MM.1S (cell line): ENCODE measurements around the gene FHL5.

ENCODE experiments used
- DNase-seq: peaks from one replicate; pipeline ENCODE4 v3.0.0-alpha.2; 2015
- H2AFZ ChIP-seq: fragments of 300-600 bp; sonication (generic); 2 replicates; pipeline ENCODE4 v1.6.0; 2016; ENCODE audit warnings: antibody characterized with exemption, low read length
- H3F3A ChIP-seq: fragments of 300-600 bp; sonication (generic); 2 replicates; pipeline ENCODE4 v1.6.1; 2016; ENCODE audit warnings: mild to moderate bottlenecking, antibody characterized with exemption, low read length, moderate library complexity, mixed read lengths; ENCODE audit not compliant: insufficient read depth
- H3K27ac ChIP-seq: fragments of 300-600 bp; sonication (generic); 2 replicates; pipeline ENCODE4 v1.5.1; 2016; ENCODE audit warnings: mild to moderate bottlenecking, low read length
- H3K27me3 ChIP-seq: fragments of 300-600 bp; sonication (generic); replicated peaks from 2 replicates; pipeline ENCODE4 v1.6.0; 2016; ENCODE audit warnings: low read length; ENCODE audit not compliant: insufficient read depth
- H3K36me3 ChIP-seq: fragments of 300-600 bp; sonication (generic); replicated peaks from 2 replicates; pipeline ENCODE4 v1.6.1; 2016; ENCODE audit warnings: mild to moderate bottlenecking, low read length, mixed read lengths; ENCODE audit not compliant: insufficient read depth
- H3K4me1 ChIP-seq: fragments of 300-600 bp; sonication (generic); 2 replicates; pipeline ENCODE4 v1.6.1; 2016; ENCODE audit warnings: low read length, mixed read lengths
- H3K4me2 ChIP-seq: fragments of 300-600 bp; sonication (generic); 2 replicates; pipeline ENCODE4 v1.6.0; 2016; ENCODE audit warnings: low read depth, low read length
- H3K4me3 ChIP-seq: fragments of 300-600 bp; sonication (generic); 2 replicates; pipeline ENCODE4 v1.5.1; 2016; ENCODE audit warnings: low read length, mixed read lengths
- H3K79me2 ChIP-seq: fragments of 300-600 bp; sonication (generic); 2 replicates; pipeline ENCODE4 v1.6.1; 2016; ENCODE audit warnings: mixed run types, low read length, mixed read lengths
- H3K9ac ChIP-seq: fragments of 300-600 bp; sonication (generic); 2 replicates; pipeline ENCODE4 v1.6.1; 2016; ENCODE audit warnings: low read length, mixed read lengths
- H3K9me2 ChIP-seq: fragments of 300-600 bp; sonication (generic); replicated peaks from 2 replicates; pipeline ENCODE4 v1.6.1; 2016; ENCODE audit warnings: mild to moderate bottlenecking, low read length, mixed read lengths; ENCODE audit not compliant: insufficient read depth
- H3K9me3 ChIP-seq: fragments of 300-600 bp; sonication (generic); replicated peaks from 2 replicates; pipeline ENCODE4 v1.6.1; 2016; ENCODE audit warnings: mild to moderate bottlenecking, low read length, mixed read lengths; ENCODE audit not compliant: insufficient read depth
- H4K20me1 ChIP-seq: fragments of 300-600 bp; sonication (generic); 2 replicates; pipeline ENCODE4 v1.6.1; 2016; ENCODE audit warnings: mild to moderate bottlenecking, low read length, moderate library complexity, mixed read lengths; ENCODE audit not compliant: insufficient read depth
- CTCF ChIP-seq: fragments of 300-600 bp; sonication (generic); IDR thresholded peaks from 2 replicates; pipeline ENCODE4 v1.5.1; 2016; ENCODE audit warnings: antibody characterized with exemption, low read length, mixed read lengths
- EZH2 ChIP-seq: fragments of 300-600 bp; sonication (generic); optimal IDR thresholded peaks from 2 replicates; pipeline ENCODE3; 2017; ENCODE audit warnings: low read depth, mild to moderate bottlenecking, antibody characterized with exemption, low read length, mixed read lengths
- EZH2phosphoT487 ChIP-seq: fragments of 300-600 bp; sonication (generic); IDR thresholded peaks from 2 replicates; pipeline ENCODE4 v1.6.1; 2018; ENCODE audit warnings: antibody characterized with exemption, low read length

The FHL5 gene

GRCh38 chr6:96659084-96659845 lies 96.3 kb downstream of the FHL5 start:
- peak overlapping the region; percentile 60; the same call in 1 of the 2 replicates for H3K27ac ChIP-seq
- no peak overlapping the region; the same call in 1 of the 2 replicates for H3K9ac ChIP-seq
- peaks cover 15% of the 10 kb centered on the region for H3K4me1 ChIP-seq
- H3K36me3 ChIP-seq = no peaks in the 10 kb centered on the region
- peak; percentile 57 for DNase-seq
- H4K20me1 ChIP-seq = no peaks in the 10 kb centered on the region
- peaks cover 6% of the 10 kb centered on the region for H3F3A ChIP-seq
- no peaks in the 10 kb centered on the region for H3K79me2 ChIP-seq
- H3K4me3 ChIP-seq = peak overlapping the region; percentile 20; the same call in 1 of the 2 replicates
- H2AFZ ChIP-seq = peak overlapping the region; percentile 39
- TF ChIP-seq CTCF (no peak), EZH2 (no peak), EZH2phosphoT487 (no peak)
- peak overlapping the region; percentile 67 for H3K4me2 ChIP-seq
- H3K9me2 ChIP-seq = no peaks in the 10 kb centered on the region
- H3K9me3 ChIP-seq = no peaks in the 10 kb centered on the region
- no peaks in the 10 kb centered on the region for H3K27me3 ChIP-seq
